HepG2 (cell line): ENCODE results near the gene G6PC3. TPM values are rescaled to one million over a fixed set of nuclear protein-coding genes. Genes with fewer than 3 reads are reported as not detected.

Experiments used
- AKAP8 ChIP-seq: sonication (generic); formaldehyde crosslinking; IDR thresholded peaks from 2 replicates; pipeline ENCODE4 v1.5.1; 2020; ENCODE audit warnings: mild to moderate bottlenecking, missing genetic modification reagents
- CHD4 ChIP-seq: fragments of 200-600 bp; sonication (generic); IDR thresholded peaks from 2 replicates; pipeline ENCODE4 v1.7.0; 2017; ENCODE audit warnings: mild to moderate bottlenecking, low read length, borderline replicate concordance
- ELF1 ChIP-seq: sonication (generic); formaldehyde crosslinking; IDR thresholded peaks from 2 replicates; pipeline ENCODE4 v1.4.0; 2020; ENCODE audit warnings: missing genetic modification reagents
- FUBP1 ChIP-seq: sonication (generic); formaldehyde crosslinking; IDR thresholded peaks from 2 replicates; pipeline ENCODE4 v1.5.1; 2020; ENCODE audit warnings: missing genetic modification reagents, mild to moderate bottlenecking, borderline replicate concordance
- IRX3 ChIP-seq: sonication (generic); formaldehyde crosslinking; IDR thresholded peaks from 2 replicates; pipeline ENCODE4 v1.8.1; 2023; ENCODE audit warnings: mild to moderate bottlenecking, low read depth, missing genetic modification reagents, borderline replicate concordance
- MYC ChIP-seq: sonication (generic); formaldehyde crosslinking; IDR thresholded peaks from 2 replicates; pipeline ENCODE4 v1.9.0; 2021; ENCODE audit warnings: missing genetic modification reagents, borderline replicate concordance
- RXRB ChIP-seq: IDR thresholded peaks from 2 replicates; pipeline ENCODE4 v1.6.1; 2016; ENCODE audit warnings: borderline replicate concordance, missing genetic modification reagents, missing compliant biosample characterization
- ZBTB26 ChIP-seq: IDR thresholded peaks from 2 replicates; pipeline ENCODE4 v1.6.1; 2016; ENCODE audit warnings: missing compliant biosample characterization, missing genetic modification reagents, borderline replicate concordance
- ZNF574 ChIP-seq: sonication (generic); formaldehyde crosslinking; IDR thresholded peaks from 2 replicates; pipeline ENCODE4 v1.4.0; 2020; ENCODE audit warnings: missing genetic modification reagents
- ZNF580 ChIP-seq: IDR thresholded peaks from 2 replicates; pipeline ENCODE4 v1.6.1; 2016; ENCODE audit warnings: low read depth, borderline replicate concordance
- ZNF646 ChIP-seq: sonication (generic); formaldehyde crosslinking; IDR thresholded peaks from 2 replicates; pipeline ENCODE4 v1.9.0; 2021; ENCODE audit warnings: mild to moderate bottlenecking, missing genetic modification reagents
- polyA plus RNA-seq, 8 experiments: library from polyadenylated mRNA; depleted of rRNA in 3 of 8; stranded (reverse) in 7 of 8; unstranded in 1 of 8; fragments of >200 nt; fragmentation: Illumina TruSeq in 4 of 8; extraction: Trizol in 4 of 8; gene quantifications; 2 replicates each; pipeline versions ENCODE4 v1.2.1 to v1.2.3, GENCODE V29; 2011 to 2016; ENCODE audit warnings: low read depth in 4 of 8, missing spikeins in 1 of 8, mixed read lengths in 1 of 8; ENCODE audit not compliant: insufficient read depth in 1 of 8
- total RNA-seq, 5 experiments: library from RNA; depleted of rRNA; stranded (reverse); fragments of >200 nt; fragmentation: Illumina TruSeq; extraction: Trizol; gene quantifications; 2 replicates each; pipeline ENCODE4 v1.2.3, GENCODE V29; 2016; ENCODE audit warnings: low read depth in 1 of 5

G6PC3 gene
- total and polyA plus RNA-seq, 2 of the 13 experiments (the other 11 are each of a cell fraction or from before 2014, with no cell fraction given) = 38.5 to 75.8 TPM

GRCh38 chr17:44123356-44124117 is 53.0 kb downstream of the G6PC3 start, which contains the start of gene HDAC5 (continued):
- TF ChIP-seq ELF1 (CRISPR knock-in tag) (peak; percentile 62; the same call in 1 of the 2 replicates), AKAP8 (CRISPR knock-in tag) (no peak), ZNF646 (CRISPR knock-in tag) (0 out of 2 replicates have a peak, but pooled peaks have one; percentile 21), RXRB (CRISPR knock-in tag) (peak; percentile 75), MYC (CRISPR knock-in tag) (peak; percentile 69; the same call in 1 of the 2 replicates), ZNF580 (CRISPR knock-in tag) (peak; percentile 67; the same call in 1 of the 2 replicates), CHD4 (peak; percentile 63; the same call in 1 of the 2 replicates), ZNF574 (CRISPR knock-in tag) (peak; percentile 68), FUBP1 (CRISPR knock-in tag) (no peak; the same call in 1 of the 2 replicates), ZBTB26 (CRISPR knock-in tag) (peak; percentile 67; the same call in 1 of the 2 replicates), IRX3 (CRISPR knock-in tag) (no peak)
